SK-N-SH (cell line): ENCODE results near the gene USP46. TPM values are rescaled to one million over a fixed set of nuclear protein-coding genes. Genes with fewer than 3 reads are reported as not detected.

ENCODE experiments used
- CTCF ChIA-PET: fragments of 300-600, 350-600 bp; formaldehyde crosslinking; extraction: SDS; loops from one replicate; lab custom pipeline; 2021; lab: Yijun Ruan, JAX
- POLR2A ChIA-PET: fragments of 350-600 bp; sonication (Branson Sonifier 250); formaldehyde crosslinking; extraction: SDS; loops from one replicate; lab custom pipeline; 2020; ENCODE audit warnings: antibody characterized with exemption, inconsistent platforms; lab: Yijun Ruan, JAX
- DNase-seq: peaks from one replicate; pipeline ENCODE4 v3.0.0; 2012
- H2AFZ ChIP-seq: fragments of 200-600 bp; sonication (generic); 2 replicates; pipeline ENCODE4 v1.8.1; 2016; ENCODE audit warnings: antibody characterized with exemption, mild to moderate bottlenecking, low read depth
- H3F3A ChIP-seq: fragments of 200-600 bp; sonication (generic); replicated peaks from 2 replicates; pipeline ENCODE3; 2016; ENCODE audit warnings: antibody characterized with exemption, mild to moderate bottlenecking; ENCODE audit not compliant: insufficient read depth
- H3K27ac ChIP-seq, 2 experiments: fragments of 200-500 bp in 1 of 2; fragments of 200-600 bp in 1 of 2; sonication (Bioruptor generic) in 1 of 2; sonication (generic), shearing (Covaris generic) in 1 of 2; 2 replicates each; pipeline versions ENCODE4 v1.5.1 to v1.6.1; 2014 to 2016; ENCODE audit warnings: low read depth in 2 of 2, inconsistent platforms in 1 of 2, low read length in 1 of 2, mild to moderate bottlenecking in 1 of 2, mixed read lengths in 1 of 2
- H3K27me3 ChIP-seq: fragments of 200-600 bp; sonication (generic), shearing (Covaris generic); 2 replicates; pipeline ENCODE4 v1.6.1; 2016; ENCODE audit warnings: mixed run types; ENCODE audit not compliant: insufficient read depth
- H3K36me3 ChIP-seq, 2 experiments: fragments of 200-500 bp in 1 of 2; fragments of 200-600 bp in 1 of 2; sonication (Bioruptor generic) in 1 of 2; sonication (generic) in 1 of 2; replicated peaks in 1 of 2; 2 replicates each; pipeline versions ENCODE3 to v1.5.1; 2014 to 2016; ENCODE audit warnings: low read length in 1 of 2, mild to moderate bottlenecking in 1 of 2; ENCODE audit not compliant: insufficient read depth in 2 of 2, control insufficient read depth in 1 of 2
- H3K4me1 ChIP-seq, 2 experiments: fragments of 200-500 bp in 1 of 2; fragments of 200-600 bp in 1 of 2; sonication (Bioruptor generic) in 1 of 2; sonication (generic), shearing (Covaris generic) in 1 of 2; 2 replicates each; pipeline versions ENCODE4 v1.5.1 to v1.6.1; 2014 to 2016; ENCODE audit warnings: low read depth in 1 of 2, low read length in 1 of 2, mixed run types in 1 of 2; ENCODE audit not compliant: insufficient read depth in 2 of 2, control insufficient read depth in 1 of 2
- H3K4me2 ChIP-seq: fragments of 200-600 bp; sonication (generic), shearing (Covaris generic); 2 replicates; pipeline ENCODE4 v1.6.1; 2017; ENCODE audit warnings: mixed run types
- H3K4me3 ChIP-seq, 2 experiments: fragments of 200-500 bp in 1 of 2; fragments of 200-600 bp in 1 of 2; sonication (Bioruptor generic) in 1 of 2; sonication (generic), shearing (Covaris generic) in 1 of 2; 2 replicates each; pipeline versions ENCODE4 v1.5.1 to v1.8.1; 2014 to 2016; ENCODE audit warnings: low read depth in 2 of 2, inconsistent platforms in 1 of 2, low read length in 1 of 2, mild to moderate bottlenecking in 1 of 2, mixed read lengths in 1 of 2, moderate library complexity in 1 of 2
- H3K79me2 ChIP-seq: fragments of 200-600 bp; sonication (generic); 2 replicates; pipeline ENCODE4 v1.8.1; 2017; ENCODE audit warnings: mild to moderate bottlenecking; ENCODE audit not compliant: insufficient read depth
- H3K9ac ChIP-seq: fragments of 200-600 bp; sonication (generic); 2 replicates; pipeline ENCODE4 v1.6.1; 2017; ENCODE audit warnings: mixed run types
- H3K9me2 ChIP-seq: fragments of 200-600 bp; sonication (generic); 2 replicates; pipeline ENCODE4 v1.6.1; 2017; ENCODE audit warnings: mixed run types
- H3K9me3 ChIP-seq: fragments of 200-600 bp; sonication (generic); 2 replicates; pipeline ENCODE4 v1.6.1; 2017; ENCODE audit warnings: mixed run types, mild to moderate bottlenecking, moderate library complexity
- H4K20me1 ChIP-seq: fragments of 200-600 bp; sonication (generic); 2 replicates; pipeline ENCODE4 v1.6.1; 2017; ENCODE audit warnings: mild to moderate bottlenecking, mixed run types; ENCODE audit not compliant: insufficient read depth
- ELF1 ChIP-seq: IDR thresholded peaks from 2 replicates; pipeline ENCODE4 v1.4.0; 2012
- EZH2phosphoT487 ChIP-seq: fragments of 200-600 bp; sonication (generic); IDR thresholded peaks from 2 replicates; pipeline ENCODE4 v1.6.1; 2017; ENCODE audit warnings: low read depth, mixed run types, mild to moderate bottlenecking, antibody characterized with exemption, moderate library complexity, borderline replicate concordance
- FOXJ3 ChIP-seq: sonication (generic); formaldehyde crosslinking; IDR thresholded peaks from 2 replicates; pipeline ENCODE4 v1.5.1; 2020; ENCODE audit warnings: mild to moderate bottlenecking, missing genetic modification reagents
- JUND ChIP-seq: IDR thresholded peaks from 2 replicates; pipeline ENCODE4 v1.4.0; 2012
- MAX ChIP-seq: IDR thresholded peaks from 2 replicates; pipeline ENCODE4 v1.4.0; 2012; ENCODE audit warnings: low read depth
- MEF2A ChIP-seq: IDR thresholded peaks from 2 replicates; pipeline ENCODE4 v1.4.0; 2012; ENCODE audit warnings: low read depth, borderline replicate concordance
- NFIC ChIP-seq: IDR thresholded peaks from 2 replicates; pipeline ENCODE4 v1.4.0; 2012; ENCODE audit warnings: borderline replicate concordance
- NRF1 ChIP-seq: IDR thresholded peaks from 2 replicates; pipeline ENCODE4 v1.6.1; 2012; ENCODE audit warnings: low read depth, mild to moderate bottlenecking, low read length
- PBX3 ChIP-seq: IDR thresholded peaks from 2 replicates; pipeline ENCODE4; 2012
- POLR2AphosphoS5 ChIP-seq: IDR thresholded peaks from 2 replicates; pipeline ENCODE4 v1.6.1; 2012; ENCODE audit warnings: low read depth, low read length
- RAD21 ChIP-seq: IDR thresholded peaks from 2 replicates; pipeline ENCODE4 v1.6.1; 2012; ENCODE audit warnings: mild to moderate bottlenecking, low read length
- SMC3 ChIP-seq: IDR thresholded peaks from 2 replicates; pipeline ENCODE4 v1.6.1; 2012; ENCODE audit warnings: low read depth, low read length, improper control_type of control experiment
- TCF12 ChIP-seq: IDR thresholded peaks from 2 replicates; pipeline ENCODE4 v1.4.0; 2012
- WGBS: methylation state at CpG from one replicate; pipeline ENCODE4 v1.1.6; 2017; ENCODE audit warnings: low lambda C conversion rate; 5-methylcytosine and 5-hydroxymethylcytosine counted together
- polyA plus RNA-seq, 3 experiments: library from polyadenylated mRNA; depleted of rRNA; stranded (reverse); fragments of >200 nt; gene quantifications; 2 replicates each; pipeline ENCODE4 v1.2.3, GENCODE V29; 2012
- TF ChIP-seq, protein P1 (sequence below): IDR thresholded peaks from 2 replicates; pipeline ENCODE4 v1.6.1; 2012; ENCODE audit warnings: mild to moderate bottlenecking, low read depth, low read length, moderate library complexity
- TF ChIP-seq, protein P2 (sequence below): IDR thresholded peaks from 2 replicates; pipeline ENCODE4 v1.4.0; 2012; ENCODE audit warnings: low read depth, borderline replicate concordance
- TF ChIP-seq, protein P3 (sequence below): fragments of 150-350 bp; IDR thresholded peaks from 2 replicates; pipeline ENCODE4 v1.6.1; 2016; ENCODE audit warnings: mild to moderate bottlenecking, low read depth, low read length
- TF ChIP-seq, protein P4 (sequence below): fragments of 200-600 bp; sonication (generic); IDR thresholded peaks from 2 replicates; pipeline ENCODE4 v1.6.1; 2017; ENCODE audit warnings: antibody characterized with exemption, mild to moderate bottlenecking, moderate library complexity

Gene USP46
- polyA plus RNA-seq, 1 of the 3 experiments (the other 2 are of a cell fraction) = 4.5 TPM

- TF ChIP-seq NFIC (no peak), RAD21 (no peak), MAX (no peak), TCF12 (no peak), PBX3 (no peak), NRF1 (no peak)
- TF ChIP-seq, protein P1, sequence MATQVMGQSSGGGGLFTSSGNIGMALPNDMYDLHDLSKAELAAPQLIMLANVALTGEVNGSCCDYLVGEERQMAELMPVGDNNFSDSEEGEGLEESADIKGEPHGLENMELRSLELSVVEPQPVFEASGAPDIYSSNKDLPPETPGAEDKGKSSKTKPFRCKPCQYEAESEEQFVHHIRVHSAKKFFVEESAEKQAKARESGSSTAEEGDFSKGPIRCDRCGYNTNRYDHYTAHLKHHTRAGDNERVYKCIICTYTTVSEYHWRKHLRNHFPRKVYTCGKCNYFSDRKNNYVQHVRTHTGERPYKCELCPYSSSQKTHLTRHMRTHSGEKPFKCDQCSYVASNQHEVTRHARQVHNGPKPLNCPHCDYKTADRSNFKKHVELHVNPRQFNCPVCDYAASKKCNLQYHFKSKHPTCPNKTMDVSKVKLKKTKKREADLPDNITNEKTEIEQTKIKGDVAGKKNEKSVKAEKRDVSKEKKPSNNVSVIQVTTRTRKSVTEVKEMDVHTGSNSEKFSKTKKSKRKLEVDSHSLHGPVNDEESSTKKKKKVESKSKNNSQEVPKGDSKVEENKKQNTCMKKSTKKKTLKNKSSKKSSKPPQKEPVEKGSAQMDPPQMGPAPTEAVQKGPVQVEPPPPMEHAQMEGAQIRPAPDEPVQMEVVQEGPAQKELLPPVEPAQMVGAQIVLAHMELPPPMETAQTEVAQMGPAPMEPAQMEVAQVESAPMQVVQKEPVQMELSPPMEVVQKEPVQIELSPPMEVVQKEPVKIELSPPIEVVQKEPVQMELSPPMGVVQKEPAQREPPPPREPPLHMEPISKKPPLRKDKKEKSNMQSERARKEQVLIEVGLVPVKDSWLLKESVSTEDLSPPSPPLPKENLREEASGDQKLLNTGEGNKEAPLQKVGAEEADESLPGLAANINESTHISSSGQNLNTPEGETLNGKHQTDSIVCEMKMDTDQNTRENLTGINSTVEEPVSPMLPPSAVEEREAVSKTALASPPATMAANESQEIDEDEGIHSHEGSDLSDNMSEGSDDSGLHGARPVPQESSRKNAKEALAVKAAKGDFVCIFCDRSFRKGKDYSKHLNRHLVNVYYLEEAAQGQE = no peak
- TF ChIP-seq, protein P2, sequence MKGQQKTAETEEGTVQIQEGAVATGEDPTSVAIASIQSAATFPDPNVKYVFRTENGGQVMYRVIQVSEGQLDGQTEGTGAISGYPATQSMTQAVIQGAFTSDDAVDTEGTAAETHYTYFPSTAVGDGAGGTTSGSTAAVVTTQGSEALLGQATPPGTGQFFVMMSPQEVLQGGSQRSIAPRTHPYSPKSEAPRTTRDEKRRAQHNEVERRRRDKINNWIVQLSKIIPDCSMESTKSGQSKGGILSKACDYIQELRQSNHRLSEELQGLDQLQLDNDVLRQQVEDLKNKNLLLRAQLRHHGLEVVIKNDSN = no peak
- TF ChIP-seq, all 33 proteins: peak for 0
- Histone ChIP-seq H3K9me3 (no peaks in the 10 kb centered on the region), H3K36me3 (no peaks in the 10 kb centered on the region), H2AFZ (no peak overlapping the region), H3K4me1 (peaks cover 0 to 11% of the 10 kb centered on the region in 2 experiments; a peak in 2 of 4 replicates), H3K27me3 (no peaks in the 10 kb centered on the region), H3K4me3 (no peak overlapping the region), H3K27ac (no peak overlapping the region), H3K4me2 (no peak overlapping the region), H3F3A (no peaks in the 10 kb centered on the region), H3K9me2 (no peaks in the 10 kb centered on the region), H4K20me1 (no peaks in the 10 kb centered on the region), H3K9ac (no peak overlapping the region), H3K79me2 (no peaks in the 10 kb centered on the region)
- ChIA-PET POLR2A (no interaction called here), CTCF (no interaction called here)
- DNase-seq = no peak
- WGBS = no CpG with 5 or more reads among the region's 1 CpG
These were observed 107.6 kb downstream of the USP46 start for GRCh38 chr4:52551487-52551886.

- WGBS = 49% methylated on average over 3 of the region's 3 CpGs
- Histone ChIP-seq H3K4me2 (no peak overlapping the region), H3F3A (no peaks in the 10 kb centered on the region), H4K20me1 (no peaks in the 10 kb centered on the region), H3K36me3 (no peaks in the 10 kb centered on the region), H3K4me1 (peaks cover 0 to 13% of the 10 kb centered on the region in 2 experiments; a peak in 2 of 4 replicates), H3K9ac (no peak overlapping the region), H3K9me3 (no peaks in the 10 kb centered on the region), H2AFZ (no peak overlapping the region), H3K27ac (no peak overlapping the region), H3K79me2 (no peaks in the 10 kb centered on the region), H3K27me3 (no peaks in the 10 kb centered on the region), H3K4me3 (no peak overlapping the region), H3K9me2 (no peaks in the 10 kb centered on the region)
- TF ChIP-seq PBX3 = no peak
- no peak for TF ChIP-seq SMC3
- TF ChIP-seq, protein P3, sequence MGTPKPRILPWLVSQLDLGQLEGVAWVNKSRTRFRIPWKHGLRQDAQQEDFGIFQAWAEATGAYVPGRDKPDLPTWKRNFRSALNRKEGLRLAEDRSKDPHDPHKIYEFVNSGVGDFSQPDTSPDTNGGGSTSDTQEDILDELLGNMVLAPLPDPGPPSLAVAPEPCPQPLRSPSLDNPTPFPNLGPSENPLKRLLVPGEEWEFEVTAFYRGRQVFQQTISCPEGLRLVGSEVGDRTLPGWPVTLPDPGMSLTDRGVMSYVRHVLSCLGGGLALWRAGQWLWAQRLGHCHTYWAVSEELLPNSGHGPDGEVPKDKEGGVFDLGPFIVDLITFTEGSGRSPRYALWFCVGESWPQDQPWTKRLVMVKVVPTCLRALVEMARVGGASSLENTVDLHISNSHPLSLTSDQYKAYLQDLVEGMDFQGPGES = no peak
- no peak for TF ChIP-seq JUND
- no peak for TF ChIP-seq EZH2phosphoT487
- TF ChIP-seq ELF1 = no peak
- no peak for TF ChIP-seq FOXJ3
- no peak for TF ChIP-seq POLR2AphosphoS5
- TF ChIP-seq, protein P4, sequence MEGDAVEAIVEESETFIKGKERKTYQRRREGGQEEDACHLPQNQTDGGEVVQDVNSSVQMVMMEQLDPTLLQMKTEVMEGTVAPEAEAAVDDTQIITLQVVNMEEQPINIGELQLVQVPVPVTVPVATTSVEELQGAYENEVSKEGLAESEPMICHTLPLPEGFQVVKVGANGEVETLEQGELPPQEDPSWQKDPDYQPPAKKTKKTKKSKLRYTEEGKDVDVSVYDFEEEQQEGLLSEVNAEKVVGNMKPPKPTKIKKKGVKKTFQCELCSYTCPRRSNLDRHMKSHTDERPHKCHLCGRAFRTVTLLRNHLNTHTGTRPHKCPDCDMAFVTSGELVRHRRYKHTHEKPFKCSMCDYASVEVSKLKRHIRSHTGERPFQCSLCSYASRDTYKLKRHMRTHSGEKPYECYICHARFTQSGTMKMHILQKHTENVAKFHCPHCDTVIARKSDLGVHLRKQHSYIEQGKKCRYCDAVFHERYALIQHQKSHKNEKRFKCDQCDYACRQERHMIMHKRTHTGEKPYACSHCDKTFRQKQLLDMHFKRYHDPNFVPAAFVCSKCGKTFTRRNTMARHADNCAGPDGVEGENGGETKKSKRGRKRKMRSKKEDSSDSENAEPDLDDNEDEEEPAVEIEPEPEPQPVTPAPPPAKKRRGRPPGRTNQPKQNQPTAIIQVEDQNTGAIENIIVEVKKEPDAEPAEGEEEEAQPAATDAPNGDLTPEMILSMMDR = no peak
- no peak for TF ChIP-seq MEF2A
- POLR2A ChIA-PET = no interaction called here
- DNase-seq = no peak
- CTCF ChIA-PET = interaction anchor here (0.6 to 1.4 kb wide), 3 partner anchors 171 to 467 kb away, joined by 3 read pairs; no protein-coding TSS in a partner anchor
These were observed 108.9 kb downstream of the USP46 start for GRCh38 chr4:52550186-52550585.
